ENCODE measurements around the gene CNTN4.
"Not testable (repeated sequence)": the region's sequence is repeated elsewhere in the genome, so short reads cannot be mapped to it uniquely, and the experiment has no call there.

Gene CNTN4

DNA sequence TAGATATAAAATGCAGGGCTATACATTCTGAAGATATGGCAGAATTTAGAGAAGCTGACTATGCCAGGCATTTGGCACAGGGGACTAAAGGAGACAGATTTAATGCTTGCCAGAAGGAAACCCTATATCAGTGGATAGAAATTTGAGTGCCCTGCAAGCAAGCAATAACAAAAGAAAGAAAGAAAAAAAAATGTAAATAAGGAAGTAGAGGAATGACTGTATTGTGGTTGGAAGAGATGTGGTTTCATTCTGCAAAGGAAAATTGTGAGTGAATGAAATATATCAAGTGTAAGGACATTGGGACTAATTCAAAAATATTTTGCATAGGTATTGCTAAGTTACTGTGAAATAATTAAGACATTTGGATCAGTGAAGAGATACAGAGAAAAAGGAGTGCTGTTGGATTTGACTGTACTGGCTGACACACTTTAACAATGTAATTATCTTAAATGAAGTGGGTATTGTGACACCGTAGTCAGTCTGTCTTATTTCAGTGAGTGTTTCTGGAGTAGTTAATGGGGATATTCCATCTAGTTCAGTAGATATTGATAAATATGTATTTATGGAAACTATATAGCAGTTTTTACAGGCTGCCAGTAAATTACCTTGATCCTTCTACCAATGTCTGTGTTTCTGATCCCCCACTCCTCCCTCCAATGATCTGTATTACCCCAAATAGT is 418.2 kb downstream of the CNTN4 start:
- no peak for DNase-seq (ENCODE audit: low read depth, low spot score)

DNA sequence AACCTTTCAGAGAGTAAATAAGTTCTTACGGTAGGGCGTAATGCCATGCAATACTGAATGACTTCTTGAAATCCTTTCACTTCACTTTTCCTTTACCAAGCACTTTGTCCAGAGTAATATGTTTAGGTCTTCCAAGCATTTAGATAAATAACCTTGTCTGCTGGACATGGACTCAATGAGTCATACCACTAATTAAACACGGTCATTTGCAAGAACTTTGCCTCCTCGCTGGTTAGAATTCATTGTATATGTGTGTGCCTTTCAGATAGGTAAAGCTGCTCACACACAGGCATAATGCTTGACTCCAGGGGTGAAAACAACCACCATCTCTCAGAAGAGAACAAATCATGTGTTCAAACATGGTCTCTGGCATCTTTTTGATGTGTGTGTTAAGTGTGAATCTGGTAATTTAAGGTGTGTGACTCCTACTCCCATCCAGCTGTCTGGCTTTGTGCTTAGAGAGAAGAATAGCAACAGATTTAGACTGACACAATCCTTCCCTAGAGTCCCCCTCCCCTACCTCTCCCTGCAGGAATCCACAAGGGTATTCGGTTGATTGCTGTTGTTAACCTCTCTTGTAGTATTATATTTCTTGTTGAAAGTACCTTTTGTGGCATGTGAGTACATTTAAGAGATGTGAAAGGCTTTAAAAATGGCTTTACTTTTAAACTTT is 419.0 kb downstream of the CNTN4 start:
- no peak for DNase-seq (ENCODE audit: low read depth, low spot score)

DNA sequence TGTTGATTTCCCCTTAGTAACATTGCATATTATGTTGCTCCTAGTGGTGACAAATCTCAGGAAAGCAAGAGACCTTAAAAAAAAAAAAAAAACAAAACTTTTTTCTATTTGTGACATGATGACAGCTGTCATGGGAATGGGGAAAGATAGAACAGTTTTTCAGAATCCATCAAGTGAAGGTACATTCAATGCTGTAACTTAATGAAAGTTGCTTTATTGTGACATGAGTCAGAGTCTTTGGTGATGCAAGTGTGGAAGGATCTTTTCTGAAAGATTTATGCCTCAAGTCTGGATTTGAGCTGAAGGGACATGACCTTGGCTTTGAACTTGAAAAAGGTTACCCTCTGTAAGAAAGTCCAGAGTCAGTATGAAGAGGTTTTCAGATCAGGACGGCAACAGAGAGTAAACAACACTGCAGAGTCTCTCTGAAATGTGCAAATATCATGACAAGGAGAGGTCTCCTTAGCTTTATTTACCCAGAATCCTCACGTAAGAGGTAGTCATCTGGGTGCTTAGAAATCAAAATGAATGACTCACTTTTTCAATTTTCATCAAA is 424.7 kb downstream of the CNTN4 start:
- DNase-seq (ENCODE audit: low read depth, low spot score): no peak

DNA sequence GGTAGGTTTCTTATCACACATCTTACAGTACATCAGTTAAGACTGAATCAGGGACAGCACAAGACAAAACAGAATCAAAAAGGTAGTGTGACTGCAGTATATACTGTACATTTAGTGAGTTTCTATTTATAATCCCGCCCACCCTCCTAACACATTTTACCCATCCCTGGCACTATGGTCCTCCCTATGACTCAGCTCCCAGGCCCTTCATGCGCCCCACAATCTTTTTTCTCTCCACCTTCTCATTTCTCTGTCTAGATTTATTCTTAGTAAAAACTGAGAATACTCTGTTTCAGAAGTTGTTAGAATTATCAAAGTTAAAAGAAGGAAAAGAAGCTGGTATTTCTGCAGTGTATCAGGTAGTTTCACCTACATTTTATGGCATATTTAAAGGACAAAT is 427.3 kb downstream of the CNTN4 start:
- DNase-seq (ENCODE audit: low read depth, low spot score): no peak

DNA sequence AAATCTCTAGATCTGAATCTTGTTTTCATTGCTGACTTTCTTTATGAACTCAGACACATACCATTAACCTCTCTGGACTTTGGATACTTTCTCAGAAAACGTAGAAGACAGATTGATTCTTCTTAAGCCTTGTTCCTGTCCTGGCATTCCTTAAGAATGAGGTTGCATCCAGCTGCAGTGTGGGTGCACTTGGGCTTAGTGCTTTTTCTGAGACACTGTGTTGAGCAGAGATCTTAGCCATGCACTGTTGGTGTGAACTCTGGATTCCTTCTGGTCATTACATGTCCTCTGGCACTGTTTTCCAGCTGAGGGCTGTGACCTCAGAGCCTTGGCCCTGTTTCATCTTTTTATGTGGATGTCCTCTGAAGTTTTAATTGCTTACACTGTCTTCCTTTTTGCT is 428.3 kb downstream of the CNTN4 start:
- DNase-seq (ENCODE audit: low read depth, low spot score): no peak

DNA sequence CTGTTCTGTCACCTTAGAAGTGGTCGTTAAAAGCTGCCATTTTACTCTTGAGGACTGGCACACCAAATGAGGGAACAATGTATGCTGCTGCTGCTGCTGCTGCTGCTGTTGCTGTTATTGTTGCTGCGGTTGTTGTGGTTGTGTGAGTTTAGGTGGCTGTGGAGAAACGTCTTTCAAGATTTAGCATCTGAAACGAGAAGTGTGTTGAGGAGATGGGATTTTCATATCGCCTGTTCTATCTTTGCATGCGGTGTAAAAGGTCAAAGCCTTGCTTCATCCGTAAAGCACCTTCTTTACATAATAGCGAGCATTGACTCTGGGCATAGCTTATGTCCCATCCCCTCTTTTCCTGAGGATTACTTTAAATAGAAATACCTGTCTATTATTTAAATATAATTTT is 428.7 kb downstream of the CNTN4 start:
- DNase-seq (ENCODE audit: low read depth, low spot score): not testable (repeated sequence)

DNA sequence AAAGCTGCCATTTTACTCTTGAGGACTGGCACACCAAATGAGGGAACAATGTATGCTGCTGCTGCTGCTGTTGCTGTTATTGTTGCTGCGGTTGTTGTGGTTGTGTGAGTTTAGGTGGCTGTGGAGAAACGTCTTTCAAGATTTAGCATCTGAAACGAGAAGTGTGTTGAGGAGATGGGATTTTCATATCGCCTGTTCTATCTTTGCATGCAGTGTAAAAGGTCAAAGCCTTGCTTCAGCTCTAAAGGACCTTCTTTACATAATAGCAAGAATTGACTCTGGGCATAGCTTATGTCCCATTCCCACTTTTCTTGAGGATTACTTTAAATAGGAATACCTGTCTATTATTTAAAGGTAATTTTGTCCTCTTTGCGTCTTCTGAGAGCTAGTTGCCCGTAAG is 436.1 kb downstream of the CNTN4 start:
- not testable (repeated sequence) for DNase-seq (ENCODE audit: low read depth, low spot score)

DNA sequence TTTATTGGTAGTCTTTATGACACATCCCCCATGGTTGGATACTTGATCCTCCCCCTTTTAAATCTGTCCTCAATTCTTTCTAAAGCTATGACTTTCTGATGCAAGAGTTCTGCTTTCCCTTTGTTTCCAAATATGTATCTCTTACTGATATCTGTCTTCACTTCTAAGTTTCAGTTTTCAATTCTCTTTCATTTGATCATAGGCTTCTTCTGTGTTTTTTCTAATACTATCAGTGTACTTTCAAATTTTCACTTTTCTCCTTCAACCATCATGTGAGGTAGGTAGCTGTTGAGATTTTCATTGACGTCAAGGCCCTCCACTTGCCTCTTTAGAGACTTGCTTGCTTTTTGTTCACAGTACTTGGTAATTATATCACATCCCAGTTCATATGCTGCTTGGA is 436.5 kb downstream of the CNTN4 start:
- DNase-seq (ENCODE audit: low read depth, low spot score): no peak

DNA sequence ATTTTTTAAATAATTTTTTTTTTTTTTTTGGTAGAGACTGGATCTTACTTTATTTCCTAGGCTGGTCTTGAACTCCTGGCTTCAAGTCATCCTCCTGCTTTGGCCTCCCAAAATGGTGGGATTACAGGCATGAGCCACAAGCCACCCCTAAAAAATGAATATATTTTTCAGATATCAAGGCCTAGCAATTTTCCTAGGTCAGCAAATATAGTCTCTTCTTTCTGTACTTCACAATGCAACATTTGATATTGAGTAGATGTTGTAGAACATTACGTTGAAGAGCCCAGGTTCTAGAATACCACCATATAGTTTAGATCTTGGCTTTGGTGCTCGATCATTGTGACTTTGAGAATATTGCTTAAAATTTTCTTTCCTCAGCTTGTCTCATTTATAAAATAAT is 437.9 kb downstream of the CNTN4 start:
- DNase-seq (ENCODE audit: low read depth, low spot score): no peak

DNA sequence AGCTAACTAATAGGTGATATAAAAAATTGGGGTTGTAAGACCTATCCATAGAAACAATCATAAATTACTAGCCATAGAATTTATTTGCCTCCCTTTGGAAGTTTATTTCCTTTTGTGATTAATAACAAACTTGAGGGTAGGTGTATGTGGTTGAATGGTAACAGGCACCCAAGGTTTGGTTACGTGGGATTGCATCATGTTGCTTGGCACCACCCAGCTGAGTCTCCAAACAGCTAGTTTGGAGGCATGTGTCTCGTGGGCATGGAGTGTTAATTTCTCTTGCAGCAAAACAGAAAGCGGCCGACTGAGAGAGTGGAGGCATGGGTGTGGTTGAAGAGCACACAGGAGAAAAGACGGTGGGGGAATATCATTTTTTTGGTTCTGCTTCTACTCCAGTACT is 441.4 kb downstream of the CNTN4 start:
- DNase-seq (ENCODE audit: low read depth, low spot score): no peak

DNA sequence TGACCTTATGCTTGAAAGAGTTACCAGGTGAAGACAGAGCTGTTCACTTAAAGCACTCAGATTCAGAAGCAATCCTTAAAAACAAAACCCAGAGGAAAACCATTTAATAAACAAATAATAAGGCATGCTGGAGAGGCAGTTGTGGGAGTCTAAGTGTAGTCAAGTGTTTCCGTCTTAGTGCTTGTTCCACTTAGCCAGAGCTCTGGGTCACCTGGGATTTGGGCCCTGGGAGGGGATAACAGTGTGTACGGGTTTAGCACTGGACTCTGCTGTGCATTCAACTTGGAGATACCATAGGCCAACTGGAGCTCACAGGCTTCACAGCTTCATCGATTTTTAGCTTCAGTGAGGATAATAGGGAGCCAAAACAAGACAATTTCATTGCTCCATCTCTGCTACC is 444.6 kb downstream of the CNTN4 start:
- DNase-seq (ENCODE audit: low read depth, low spot score): no peak

DNA sequence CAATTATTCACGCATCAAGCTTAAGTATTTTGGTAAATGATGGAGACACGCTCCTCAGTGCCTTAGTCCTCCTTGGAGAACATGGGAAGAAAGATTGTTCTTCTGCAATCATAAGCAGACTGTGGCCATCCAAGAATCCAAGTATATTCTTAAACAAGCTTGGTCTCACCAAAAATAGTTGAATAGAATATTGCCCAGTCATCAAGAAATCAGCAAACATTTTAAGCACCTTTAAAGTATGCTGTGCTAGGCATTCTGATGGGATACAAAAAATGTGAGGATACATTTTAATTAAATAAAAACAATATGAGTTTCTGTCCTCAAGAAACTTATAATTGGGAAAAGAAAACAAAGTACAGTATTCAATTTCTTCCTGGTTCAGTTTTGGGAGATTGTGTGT is 445.5 kb downstream of the CNTN4 start:
- no peak for DNase-seq (ENCODE audit: low read depth, low spot score)

DNA sequence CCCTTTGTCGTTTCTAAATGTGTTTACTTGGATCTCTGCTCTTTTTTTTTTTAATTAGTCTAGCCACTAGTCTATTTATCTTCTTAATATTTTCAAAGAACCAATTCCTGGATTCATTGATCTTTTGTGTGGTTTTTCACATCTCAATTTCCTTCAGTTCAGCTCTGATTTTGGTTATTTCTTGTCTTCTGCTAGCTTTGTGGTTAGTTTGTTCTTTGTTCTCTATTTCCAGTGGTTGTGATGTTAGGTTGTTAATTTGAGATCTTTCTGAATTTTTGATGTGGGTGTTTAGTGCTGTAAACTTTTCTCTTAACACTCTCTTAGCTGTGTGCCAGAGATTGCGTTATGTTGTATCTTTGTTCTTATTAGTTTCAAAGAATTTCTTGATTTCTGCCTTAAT is 446.1 kb downstream of the CNTN4 start:
- no peak for DNase-seq (ENCODE audit: low read depth, low spot score)

DNA sequence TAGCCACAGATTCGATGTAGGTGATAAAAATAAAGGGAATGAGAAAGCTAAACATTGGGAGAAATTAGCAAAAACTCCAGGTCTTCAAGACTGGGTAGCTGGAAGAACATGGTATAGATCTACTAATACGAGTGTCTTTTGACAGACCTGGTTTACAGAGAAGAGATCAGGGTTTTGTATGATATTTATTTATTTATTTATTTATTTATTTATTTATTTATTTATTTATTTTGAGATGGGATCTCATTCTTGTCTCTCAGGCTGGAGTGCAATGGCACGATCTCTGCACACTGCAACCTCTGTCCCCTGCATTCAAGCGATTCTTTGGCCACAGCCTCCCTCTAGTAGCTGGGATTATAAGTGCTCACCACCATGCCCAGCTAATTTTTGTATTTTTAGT is 448.4 kb downstream of the CNTN4 start:
- DNase-seq (ENCODE audit: low read depth, low spot score): no peak

DNA sequence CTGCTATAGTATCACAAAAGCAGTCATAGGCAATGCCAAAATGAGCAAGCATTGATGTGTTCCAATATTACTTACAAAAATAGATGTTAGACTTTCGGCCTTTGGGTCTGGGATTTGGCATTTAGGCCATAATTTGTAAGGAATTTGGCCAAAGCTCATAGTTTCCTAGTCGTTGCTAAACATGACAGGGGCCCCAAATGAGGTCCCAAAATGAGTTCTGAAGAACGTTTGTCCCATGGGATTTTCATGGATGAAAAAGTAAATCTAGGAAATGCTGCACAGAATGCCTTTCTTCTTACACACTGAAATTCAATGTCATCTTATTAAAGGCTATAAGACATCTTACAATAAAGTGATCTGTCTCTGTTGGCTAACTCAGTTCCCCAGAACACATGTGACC is 456.0 kb downstream of the CNTN4 start:
- DNase-seq (ENCODE audit: low read depth, low spot score): no peak

DNA sequence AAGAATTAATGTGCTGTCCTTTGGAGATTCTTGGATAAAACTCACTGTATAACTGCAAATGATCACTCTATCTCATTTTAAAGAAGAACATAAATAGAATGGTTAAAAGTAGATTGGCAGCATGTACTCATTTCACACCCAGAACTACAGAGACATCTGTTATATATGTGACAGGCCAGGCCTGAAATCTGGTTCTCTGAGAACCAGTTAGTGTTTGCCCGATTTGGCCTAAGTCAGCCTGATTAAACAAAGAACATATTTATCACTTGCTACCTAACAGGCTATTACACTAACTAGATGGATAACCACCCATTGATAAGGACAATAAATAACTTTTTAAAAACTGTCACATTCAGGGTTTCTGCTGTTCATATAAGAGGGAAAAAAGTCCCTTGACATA is 460.1 kb downstream of the CNTN4 start:
- DNase-seq (ENCODE audit: low read depth, low spot score): no peak

DNA sequence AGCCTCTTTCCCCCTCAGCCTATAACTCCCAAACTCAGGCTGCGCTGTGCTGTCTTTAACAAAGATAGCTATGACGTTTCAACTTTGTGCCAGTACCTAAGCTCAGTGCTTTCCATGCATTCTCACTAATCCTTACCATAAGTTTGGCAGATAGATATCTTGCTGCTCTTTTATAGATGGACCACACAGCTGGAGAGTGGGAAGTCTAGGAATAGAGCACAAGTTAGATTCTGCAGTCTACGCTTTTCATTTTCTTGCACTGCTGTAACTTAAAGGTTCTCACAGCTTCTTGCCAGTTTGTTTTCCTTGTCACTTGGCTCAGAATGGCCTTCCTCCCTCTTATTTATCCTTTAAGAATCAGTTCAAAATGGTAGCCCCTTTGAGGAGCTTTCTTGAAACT is 468.8 kb downstream of the CNTN4 start:
- DNase-seq (ENCODE audit: low read depth, low spot score): no peak

DNA sequence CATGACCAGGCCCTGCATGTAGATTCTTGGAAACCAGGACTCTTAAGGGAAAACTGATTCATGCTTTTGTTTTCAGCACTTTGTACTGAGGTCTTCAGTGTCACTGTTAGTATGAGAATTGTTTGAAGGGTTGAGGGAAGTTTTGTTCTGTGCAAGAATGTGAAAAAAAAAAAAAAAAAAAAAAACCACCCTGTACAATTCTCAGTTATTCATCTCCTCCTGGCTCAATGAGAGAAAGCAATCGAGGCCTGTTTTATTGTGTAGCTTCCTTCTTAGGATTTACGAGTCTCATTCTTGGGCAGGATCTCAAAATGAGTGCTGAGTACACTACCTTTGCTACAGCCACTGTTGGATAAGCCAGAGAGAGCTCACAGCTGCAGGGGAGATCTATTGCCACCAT is 469.5 kb downstream of the CNTN4 start:
- no peak for DNase-seq (ENCODE audit: low read depth, low spot score)

DNA sequence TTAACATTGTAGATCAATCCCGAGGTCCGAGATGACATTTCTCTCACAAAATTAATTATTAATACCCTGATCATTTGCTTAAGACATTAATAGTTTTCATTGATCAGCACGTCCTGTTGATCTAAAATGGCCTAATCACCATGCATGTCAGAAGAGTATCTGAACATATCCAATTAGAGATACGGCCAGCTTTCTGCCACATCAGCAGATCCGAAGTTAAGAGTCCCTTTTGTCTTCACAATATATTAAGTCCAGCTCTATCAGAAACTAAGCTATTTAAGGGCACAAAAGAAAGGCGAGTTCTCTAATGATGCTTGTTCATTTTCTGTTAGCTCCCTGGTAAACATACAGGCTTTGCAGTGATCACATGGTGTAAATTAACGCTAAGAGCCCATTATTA is 470.3 kb downstream of the CNTN4 start:
- no peak for DNase-seq (ENCODE audit: low read depth, low spot score)

DNA sequence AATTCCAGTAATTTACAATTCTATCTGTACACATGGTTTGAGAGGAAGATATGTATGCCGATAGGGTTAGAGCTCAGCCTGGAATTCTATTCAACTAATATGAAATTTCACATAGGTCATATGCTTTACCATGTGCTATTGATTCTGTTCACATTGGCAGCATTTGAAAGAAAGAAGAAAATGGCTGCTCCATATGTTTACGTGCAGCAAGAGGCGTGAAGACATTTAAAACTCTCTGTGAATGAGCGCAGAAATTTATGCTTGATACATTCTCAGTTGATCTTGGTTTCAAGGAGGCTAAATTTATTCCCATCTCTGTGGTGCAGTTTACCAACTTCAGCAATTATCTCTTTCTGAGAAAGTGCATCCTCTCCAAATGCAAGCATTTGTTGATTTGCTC is 478.9 kb downstream of the CNTN4 start:
- DNase-seq (ENCODE audit: low read depth, low spot score): no peak

DNA sequence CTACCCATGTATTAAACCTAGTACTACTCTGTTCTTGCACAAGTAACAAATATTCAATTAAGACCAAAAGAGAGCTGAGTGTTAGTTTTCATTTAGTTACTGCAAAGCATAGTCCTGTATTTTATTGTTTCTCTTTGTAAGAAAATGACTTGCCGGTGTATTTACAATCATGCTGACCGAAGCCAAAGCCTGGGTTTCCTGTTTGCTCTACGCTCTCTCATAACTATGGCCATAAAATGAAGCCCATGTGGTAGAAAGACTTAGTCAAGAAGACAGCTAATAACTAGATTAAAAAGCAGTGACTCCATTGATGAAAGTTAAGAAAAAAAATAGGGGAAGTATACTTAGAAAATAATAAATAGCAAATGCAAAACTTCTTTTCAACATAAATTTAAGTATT is 479.9 kb downstream of the CNTN4 start:
- no peak for DNase-seq (ENCODE audit: low read depth, low spot score)

DNA sequence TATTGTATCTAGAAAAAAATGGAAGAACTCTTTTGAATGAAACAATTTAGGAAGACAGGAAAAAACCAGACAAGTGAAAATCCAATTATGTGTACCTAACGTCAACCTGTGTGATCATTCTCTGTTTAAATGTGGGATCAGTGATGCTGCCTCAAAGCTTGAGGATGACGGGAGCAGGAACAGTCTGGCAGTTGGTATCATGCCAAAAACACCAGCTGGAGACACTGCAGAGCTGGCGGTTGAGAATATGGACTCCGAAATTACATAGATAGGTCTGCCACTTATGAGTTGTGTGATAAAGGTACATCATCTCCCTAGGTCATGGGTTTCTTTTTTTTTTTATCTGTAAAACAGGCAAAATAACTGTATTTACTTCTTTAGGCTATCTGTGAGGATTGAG is 480.5 kb downstream of the CNTN4 start:
- DNase-seq (ENCODE audit: low read depth, low spot score): no peak

DNA sequence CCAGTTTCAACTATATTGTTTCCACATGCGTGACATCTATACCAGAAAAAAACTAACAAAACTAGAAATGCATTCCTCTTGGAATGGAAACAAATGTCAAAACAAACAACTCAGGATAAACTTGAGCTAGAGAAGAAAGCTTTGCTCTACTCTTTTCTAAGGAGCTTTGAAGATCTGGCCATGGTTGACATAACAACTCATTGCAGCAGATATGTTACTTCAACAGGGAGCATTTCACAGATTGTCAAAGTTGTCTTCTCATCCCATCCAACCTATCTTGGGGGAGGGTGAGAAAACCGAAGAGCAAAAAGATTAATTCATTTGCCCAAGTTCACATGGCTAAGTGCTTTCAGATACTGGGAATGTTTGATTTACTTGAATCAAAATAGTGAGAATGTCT is 484.4 kb downstream of the CNTN4 start:
- no peak for DNase-seq (ENCODE audit: low read depth, low spot score)
